ENCODE results near the gene LRRK1.

LRRK1 gene

DNA sequence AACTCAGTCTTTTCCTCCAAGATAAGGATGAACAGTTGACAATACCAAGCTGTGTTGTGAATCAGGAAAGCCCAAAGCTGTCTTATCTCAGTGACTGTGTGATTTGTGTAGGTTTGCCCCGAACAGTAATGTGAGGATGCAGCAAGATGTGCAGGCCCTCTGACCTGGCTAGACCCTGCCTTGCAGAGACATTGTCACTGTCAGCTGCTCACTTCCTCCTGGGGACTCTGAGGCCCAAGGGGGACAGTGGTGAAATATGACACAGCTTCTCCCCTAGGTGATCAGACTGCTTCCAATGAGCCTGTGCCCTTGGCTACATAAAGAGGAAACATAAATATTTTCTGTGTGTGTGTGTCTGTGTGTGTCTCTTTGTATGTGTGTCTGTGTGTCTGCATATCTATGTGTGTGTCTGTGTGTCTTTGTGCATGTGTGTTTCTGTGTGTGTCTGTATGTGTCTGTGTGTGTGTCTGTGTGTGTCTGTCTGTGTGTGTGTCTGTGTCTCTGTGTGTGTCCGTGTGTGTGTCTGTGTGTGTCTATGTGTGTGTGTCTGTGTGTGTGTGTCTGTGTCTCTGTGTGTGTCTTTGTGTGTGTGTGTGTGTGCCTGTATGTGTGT lies 21.7 kb downstream of the LRRK1 start:
- no peak for DNase-seq

DNA sequence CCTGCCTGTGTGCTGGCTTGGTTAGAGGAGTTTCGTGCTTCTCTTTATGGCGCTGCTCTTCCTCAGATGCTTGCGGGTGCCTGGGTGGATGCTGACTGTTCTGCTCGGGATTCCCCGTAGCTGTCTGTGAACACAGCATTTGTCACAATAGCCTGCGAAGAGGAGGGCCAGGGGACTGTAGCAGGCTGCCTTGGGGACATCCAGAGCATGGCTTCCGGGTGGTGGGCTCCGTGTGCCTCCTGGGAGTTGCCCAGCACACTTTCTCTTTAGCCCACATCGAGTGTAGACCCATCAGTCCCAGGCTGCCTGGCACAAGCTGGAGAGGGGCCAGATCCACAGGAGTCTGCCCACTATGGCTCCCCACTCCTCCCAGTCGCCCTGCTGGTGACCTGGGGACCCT lies 22.4 kb downstream of the LRRK1 start:
- no peak for DNase-seq

DNA sequence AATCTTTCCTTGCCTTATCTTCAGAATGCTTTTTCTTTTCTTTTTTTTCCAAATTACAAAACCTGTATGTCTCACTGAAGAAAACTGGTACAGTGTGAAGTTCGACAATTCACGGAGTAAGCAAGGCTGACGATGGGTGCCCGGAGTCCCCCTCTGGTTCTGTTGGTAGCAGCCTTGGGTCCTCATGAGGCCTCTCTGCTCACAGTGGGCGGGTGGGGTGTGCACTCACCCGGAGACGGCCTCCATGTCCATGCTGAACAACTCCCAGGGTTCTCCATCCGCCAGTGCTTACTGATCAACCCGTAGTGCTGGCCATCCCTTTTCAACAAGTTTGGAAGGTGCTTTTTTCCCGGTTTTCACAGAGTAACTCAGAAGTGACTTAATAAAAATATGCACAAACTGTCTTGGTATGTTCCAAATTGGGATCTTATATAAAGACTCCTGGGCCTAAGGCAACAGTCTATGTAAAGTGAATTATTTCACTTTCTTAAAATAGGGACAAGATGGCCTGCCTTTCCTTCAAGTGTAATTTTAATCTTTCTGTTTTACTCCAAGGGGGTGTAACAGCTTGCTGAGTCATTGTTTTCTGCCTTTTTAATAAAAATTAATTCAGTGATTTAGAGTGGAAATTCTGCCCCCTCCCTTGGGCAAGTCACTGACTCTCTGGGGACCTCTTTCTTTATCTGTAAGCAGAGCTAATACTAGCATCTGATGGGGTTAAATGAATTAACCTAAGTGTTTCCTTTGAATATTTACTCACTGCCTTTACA lies 23.7 kb downstream of the LRRK1 start:
- no peak for DNase-seq

DNA sequence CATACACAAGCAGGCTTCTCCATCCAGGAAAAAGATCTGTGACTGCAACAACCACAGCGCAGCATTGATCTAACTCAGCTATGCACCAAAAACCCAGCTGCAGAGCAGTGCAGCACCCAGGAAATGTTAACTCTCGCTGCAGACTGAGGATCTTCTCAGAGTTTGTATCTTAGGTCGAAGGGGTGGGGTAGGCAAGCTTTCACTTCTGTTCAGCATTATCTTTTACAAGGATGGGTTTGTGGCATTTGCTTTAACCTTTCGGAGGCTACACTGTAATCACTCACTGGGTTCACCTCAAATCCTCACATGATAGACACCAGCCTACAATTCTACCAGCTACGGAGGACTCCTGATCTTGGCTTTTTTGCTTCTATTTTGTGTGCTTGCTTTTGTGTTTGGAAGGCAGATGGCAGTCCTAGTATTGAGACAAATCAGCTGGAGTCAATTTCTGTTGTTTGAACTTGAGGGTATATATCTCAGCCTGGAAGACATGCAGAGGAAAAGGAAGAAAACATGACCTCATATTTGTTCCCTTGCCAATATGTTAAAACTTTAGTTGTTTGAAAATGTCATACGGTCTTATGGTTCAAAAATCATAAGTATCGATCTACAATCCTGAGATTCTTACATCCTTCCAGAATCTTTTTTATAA lies 25.2 kb downstream of the LRRK1 start:
- DNase-seq, result no peak

DNA sequence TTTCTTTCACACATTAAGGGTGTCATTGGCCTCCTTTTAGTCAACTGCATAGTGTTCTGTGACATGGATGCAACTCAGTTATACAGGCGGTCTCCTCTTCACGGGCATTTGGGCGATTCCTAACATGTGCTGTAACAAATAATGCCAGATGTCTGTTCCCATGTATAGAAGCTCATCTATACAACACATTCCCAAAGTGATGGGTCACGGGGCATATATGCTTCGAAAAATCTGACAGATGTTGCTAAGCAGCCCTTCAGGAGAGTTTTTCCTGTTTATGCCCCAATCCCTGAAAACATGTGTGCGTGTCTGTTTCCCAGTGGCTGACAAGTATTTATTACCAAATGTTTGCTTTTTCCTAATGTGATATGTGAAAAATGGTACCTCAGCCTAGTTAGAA lies 25.8 kb downstream of the LRRK1 start:
- no peak for DNase-seq

DNA sequence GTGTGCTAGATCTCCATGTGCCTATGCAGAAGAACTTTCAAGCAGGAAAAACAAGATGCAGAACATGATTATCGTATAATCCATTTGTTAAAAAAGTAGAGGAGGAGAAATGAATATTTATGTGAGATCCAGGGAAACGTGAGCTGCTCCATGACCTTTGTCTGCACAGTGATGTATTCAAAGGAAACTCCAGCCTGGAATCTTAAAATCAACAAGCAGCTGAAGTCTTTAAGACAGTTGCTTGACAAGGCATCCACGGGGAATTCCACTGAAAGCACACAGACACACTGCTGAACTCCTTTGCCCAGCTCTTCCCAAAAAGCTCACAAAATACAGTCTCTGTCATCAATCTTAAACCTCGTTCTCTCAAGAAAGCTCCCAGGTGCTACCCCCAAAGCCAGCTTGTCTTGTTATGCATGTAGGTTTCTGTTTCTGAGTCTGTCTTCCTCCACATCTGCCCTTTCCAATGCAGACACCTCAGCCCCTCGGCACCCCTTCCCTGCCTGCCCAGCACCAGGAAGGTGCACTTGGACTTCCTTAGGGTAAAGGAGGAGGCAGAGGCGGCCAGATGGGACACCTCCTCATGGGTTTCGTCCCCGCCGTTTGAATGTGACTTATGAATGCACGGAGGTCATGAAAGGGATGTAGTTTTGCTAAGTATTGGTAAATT lies 28.7 kb downstream of the LRRK1 start:
- no peak for DNase-seq

DNA sequence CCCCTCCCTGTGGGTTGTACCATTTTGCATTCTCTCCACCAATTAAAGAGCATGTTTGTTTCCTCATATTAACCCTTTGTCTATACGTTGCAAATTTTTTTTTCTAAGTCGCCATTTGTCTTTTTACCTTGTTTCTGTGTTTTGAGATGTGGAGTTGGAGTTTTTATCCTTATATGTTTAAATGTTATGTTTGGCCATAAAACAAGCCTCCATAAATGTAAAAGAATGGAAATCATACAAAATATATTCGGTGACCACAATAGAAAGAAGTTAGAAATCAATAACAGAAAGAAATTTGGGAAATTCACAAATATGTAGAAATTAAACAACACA lies 29.2 kb downstream of the LRRK1 start:
- no peak for DNase-seq

DNA sequence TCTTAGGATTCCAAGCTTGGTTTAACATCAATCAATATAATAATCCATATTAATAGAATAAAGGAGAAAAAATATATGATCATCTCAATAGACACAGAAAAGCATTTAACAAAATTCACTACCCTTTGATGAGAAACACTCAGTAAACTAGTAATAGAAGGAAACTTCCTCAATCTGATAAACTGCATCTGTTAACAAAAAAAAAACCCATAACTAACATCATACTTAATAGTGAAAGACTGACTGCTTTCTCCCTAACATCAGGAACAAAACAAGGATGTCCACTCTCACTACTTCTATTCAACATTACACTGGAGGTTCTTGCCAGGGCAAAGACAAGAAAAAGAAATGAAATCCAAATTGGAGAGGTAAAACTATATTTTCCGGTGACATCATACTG lies 30.5 kb downstream of the LRRK1 start:
- no peak for DNase-seq

DNA sequence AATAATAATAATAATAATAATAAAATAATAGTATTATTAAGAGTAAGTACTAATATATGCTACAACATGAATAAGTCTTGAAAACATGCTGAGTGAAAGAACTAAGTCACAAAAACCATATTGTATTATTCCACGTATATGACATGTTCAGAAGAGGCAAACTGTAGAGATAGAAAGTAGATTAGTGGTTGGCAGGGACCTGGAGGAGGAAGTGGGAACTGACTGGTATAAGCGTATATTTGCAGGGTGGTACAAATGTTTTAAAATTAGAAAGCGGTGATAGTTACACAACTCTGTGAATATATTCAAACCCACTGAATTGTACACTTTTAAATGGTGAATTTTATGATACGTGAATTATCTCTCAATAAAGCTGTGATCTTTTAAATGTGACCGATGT lies 32.8 kb downstream of the LRRK1 start:
- no peak for DNase-seq

DNA sequence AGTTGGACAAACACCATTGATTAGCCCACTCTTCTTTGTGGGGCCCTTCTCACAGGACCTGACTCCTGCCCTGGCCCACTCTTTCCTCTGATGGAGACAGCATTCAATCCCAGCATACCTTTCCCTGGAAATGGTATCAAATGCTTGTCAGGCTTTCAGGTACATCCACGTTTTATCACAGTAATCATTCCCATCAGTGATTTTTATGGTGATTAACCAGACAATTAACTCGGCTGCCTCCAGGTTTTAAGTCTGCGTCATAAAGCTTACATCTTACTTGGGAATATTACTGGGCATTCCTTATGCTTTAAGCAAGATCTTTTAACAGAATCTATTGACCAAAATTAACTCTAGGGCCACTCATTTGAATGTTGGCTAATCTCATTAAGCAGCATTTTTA lies 33.4 kb downstream of the LRRK1 start:
- DNase-seq, result peak; percentile 6

DNA sequence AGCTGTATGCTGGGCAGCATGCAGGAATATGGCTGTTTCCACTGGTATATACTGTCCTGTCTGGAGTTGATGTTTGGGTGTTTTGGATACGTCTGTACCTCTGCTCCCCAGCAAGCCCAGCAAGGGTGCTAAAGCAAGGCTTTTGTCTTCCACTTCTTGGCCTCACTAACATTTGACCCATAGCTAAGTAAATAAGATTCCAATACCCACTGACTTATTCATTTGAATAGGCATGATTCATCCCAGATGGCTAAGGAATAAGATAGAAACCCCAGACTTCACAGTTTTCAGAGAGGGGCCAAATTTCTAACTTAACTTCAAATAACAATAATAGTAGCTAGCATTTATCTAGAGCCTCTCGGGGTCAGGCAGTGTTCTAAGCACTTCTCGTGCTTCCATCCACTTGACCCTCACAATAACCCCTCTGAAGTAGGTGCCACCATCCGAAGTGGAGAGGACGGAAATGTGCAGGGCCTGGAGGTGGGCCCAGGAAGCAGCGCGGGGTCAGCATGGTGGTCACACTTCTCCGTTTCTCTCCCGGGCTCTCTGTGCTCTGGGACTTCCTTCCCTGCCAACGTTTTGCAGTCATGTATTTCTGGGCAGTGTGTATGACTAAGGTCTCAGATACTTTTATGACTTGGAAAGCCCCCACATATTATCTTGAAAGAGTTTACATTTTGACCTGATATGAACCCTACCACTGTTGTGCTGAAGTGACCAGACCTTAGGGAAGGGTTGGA lies 39.3 kb downstream of the LRRK1 start:
- DNase-seq, result no peak

DNA sequence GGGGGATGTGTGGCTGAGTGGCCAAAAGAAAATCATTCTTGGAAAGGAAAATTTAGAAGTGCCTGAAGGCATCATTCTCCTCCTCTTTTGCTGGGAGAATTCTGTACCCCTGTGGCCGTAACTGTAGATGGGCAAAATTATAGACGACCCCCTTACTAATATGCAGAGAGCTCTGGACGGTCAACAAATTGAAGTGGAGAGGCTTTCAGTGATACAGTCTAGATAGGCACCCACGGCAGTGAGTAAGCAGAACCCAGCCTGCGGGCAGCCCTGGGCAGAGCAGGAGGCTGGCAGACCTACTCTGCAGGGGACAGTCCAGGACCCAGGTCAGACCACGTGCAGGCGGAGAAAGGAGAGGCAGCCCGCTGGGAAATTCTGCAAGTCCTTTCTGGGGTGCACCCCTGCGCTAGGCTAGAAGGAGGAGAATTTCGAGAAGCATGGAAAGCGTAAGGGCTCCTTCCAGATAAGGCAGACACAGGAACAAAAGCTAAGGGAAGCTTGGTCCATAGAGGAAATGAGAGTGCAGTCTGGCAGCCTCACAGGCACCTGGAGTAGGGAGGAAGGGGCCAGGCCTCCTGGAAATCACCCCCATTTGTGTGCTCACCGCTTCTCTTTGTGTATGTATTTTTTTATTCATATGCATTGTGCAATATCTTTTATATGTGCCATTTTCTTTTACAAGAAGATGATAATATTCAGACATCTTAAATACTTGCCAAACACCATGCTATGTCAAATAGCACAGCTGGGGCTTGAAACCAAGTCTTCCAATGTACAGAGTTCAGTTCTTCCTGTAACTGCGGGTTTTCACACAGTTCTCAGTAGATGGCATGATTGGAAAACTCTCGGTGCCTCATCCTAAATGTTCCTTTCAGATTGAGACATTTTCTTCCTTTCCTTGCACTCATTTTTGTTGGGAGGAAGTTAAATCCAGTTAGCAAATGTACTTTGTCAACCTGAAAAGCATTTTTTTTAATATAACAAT lies 40.2 kb downstream of the LRRK1 start:
- DNase-seq, result no peak

DNA sequence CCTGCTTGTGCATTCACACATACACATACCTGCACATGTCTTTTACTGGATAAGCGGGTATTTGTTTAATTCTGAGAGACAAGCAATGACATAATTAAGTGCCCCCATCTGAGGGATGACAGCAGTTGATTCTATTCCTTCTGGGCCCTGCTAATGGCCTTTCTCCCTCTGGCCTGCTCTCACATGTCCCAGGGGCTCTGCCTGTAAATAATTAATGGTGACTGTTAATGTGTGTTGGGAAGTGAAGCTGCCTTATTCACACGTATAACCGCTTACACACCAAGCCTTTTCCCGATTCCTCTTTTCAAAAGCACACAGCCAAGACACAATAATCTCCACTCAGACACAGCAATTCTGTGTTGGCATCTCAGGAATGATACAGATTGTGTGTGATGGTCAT lies 47.8 kb downstream of the LRRK1 start:
- DNase-seq, result no peak

DNA sequence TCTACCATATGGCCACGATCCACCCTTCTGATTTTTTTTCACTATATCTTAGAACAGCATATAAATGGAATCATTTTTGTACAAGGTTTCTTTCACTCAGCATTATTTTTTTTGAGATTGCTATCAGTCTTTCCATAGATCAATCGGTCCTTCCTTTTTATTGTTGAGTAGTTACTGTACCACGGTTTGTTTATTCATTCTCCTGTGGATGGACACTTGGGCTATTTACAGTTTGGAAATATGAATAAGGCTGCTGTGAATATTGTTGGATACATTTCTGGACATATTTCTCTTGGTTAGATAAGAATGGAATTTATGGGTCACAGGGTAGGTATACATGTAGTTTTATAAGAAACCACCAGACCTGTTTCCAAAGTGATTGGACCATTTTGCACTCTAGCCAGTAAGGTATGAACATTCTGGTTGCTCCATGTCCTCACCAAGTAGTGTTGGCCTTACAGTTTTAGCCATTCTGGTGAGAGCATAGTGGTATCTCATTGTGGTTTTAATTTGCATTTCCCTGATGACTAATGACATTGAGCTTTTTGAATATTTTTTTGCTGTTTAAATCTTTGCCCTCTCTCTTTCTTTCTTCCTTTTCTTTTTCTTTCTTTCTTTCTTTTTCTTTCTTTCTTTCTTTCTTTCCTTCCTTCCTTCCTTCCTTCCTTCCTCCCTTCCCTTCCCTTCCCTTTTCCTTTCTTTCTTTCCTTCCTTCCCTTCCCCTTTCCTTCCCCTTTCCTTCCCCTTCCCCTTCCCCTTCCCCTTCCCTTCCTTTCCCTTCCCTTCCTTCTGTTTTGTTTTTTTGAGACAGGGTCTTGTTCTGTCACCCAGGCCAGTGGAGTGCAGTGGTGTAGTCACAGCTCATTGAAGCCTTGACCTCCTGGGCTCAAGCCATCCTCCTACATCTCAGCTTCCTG lies 49.2 kb downstream of the LRRK1 start:
- no peak for DNase-seq

DNA sequence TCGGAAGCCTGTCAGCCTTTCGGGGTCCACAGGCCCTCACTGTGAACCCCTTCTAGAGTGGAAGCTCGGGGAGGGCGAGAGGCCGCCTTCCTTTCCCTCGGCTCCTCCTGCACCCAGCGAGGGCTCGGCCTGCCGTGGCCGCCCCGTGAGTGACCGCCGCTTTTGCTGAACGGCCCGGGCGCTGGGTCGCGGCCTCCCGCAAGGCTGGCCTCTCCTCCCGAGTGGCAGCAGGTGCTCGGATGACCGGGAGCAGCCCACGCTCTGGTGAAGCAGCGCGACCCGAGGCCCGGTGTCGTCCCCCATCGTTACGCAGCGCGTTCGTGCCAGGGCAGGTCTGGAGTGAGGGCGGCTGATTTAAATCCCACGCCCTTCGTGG lies 53.8 kb downstream of the LRRK1 start:
- no peak for DNase-seq

DNA sequence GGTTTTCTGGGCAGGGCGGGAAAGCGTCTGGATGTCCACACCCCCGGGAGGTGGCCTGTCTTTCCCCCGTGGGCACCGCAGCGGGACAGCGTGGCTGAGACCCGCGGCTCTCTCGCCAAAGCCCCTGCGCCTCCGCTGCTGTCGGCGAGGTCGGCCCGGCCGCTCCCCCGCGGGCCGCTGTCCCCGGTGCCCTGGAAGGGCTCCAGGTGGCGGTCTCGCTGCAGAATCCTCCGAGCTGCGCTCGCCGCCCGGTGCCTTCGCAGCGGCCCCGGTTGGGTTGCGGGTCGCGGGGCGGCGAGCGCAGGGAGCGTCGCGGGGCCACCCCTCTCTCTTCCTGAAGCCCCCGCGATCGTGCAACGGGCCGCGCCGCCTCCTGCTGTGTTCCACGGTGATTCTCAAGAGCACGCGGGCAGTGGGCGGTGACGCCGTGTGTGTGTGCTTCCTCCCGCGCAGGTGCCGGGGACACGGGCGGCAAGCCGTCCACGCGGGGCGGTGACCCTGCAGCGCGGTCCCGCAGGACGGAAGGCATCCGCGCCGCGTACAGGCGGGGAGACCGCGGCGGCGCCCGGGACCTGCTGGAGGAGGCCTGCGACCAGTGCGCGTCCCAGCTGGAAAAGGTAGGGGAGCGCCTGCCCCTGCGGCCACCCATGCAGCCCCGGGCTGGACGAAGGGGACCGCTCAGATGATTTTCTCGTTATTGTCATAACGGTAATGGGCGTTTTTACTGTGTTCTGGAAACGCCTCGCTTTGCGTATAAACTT lies 54.4 kb downstream of the LRRK1 start:
- DNase-seq, result no peak

DNA sequence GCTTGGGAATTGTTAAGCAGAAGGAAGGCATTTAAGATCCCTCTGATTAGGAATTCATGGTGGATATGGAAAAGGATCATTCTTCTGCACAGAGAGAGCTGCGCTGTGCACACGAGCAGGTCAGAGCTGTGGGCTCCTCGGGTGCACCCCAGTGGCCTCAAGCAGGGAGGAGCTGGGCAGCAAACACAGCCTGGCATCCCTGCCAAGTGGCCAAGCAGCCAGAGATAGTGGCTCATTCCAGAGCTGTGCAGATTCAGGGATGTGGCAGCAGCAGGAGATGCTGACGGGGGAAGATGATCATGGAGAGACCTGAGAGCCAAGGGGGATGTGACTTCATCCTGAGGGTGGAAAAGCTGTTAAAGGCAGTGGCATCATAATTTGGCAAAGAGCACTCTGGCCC lies 55.9 kb downstream of the LRRK1 start:
- DNase-seq, result no peak

DNA sequence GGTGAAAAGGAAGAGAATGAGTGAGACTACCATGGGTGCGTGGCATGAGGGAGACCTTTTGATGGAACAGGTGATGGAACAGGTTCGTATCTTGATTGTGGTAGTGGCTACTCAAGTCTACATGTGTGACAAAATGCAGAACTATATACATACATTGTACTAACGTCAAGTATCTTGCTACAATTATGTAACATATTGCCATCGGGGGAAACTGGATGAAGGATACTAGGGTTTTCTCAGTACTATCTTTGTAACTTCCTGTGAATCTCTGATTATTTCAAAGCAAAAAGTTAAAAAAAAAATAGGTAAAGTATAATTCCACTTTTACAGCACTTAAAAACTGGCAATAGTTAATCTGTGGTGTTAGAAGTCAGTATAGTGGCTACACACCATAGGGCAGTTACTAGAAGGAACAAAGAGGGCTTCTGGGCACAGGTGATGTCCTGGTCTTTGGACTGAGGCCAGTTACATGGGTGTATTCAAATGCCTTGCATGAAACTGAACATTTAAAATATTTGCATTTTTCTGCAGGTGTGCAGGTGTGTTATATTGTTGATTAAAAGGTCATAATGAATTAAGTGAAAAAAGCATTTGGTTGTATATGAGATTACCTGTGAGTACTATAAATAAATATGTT lies 61.4 kb downstream of the LRRK1 start:
- DNase-seq, result peak; percentile 66

DNA sequence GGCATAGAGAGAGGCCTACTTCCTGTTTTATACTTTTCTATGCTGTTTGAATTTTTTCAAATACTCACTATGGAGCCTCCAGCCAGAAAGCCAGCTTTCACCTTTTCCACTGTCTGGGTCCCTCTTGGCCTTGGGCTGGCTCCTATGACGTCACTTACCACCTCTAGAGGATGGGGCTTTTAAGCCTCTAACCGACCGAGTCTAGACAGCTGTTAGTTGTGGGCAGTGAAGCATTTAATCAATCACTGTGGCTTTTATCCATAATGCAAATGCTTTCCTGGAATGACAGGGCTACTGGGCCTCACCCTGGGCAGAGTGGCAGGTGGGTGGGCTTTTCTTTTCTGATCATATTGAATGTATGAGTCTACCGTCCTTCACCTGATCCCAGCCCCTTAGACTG lies 61.9 kb downstream of the LRRK1 start:
- peak; percentile 66 for DNase-seq

DNA sequence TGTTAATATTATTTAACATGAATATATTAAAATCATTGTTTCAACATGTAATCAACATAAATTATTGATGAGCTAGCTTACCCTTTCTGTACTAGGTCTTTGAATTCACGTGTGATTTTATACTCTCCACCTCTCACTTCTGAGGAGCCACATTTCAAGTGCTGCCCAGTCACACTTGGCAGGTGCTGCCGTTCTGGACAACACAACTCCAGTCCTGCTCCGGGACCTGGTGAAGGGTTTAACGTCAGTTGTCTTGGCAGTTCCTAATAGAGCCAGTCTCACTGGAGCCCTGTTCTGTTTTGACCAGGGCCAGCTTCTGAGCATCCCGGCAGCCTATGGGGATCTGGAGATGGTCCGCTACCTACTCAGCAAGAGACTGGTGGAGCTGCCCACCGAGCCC lies 64.1 kb downstream of the LRRK1 start:
- DNase-seq, result no peak
